ENCODE measurements around the gene TEAD2.

- TF ChIP-seq ZC3H10 (CRISPR knock-in tag; IDR thresholded peaks at IDR 0.05) = no peak
- no peak for TF ChIP-seq RARB (CRISPR knock-in tag; IDR thresholded peaks at IDR 0.05)
- no peak for TF ChIP-seq PPARA (CRISPR knock-in tag; IDR thresholded peaks at IDR 0.05; ENCODE audit: borderline replicate concordance)
- TF ChIP-seq TCF4 (CRISPR knock-in tag; IDR thresholded peaks at IDR 0.05; ENCODE audit: borderline replicate concordance) = no peak
- no peak for TF ChIP-seq CSRNP3 (CRISPR knock-in tag; IDR thresholded peaks at IDR 0.05)
- no peak for TF ChIP-seq GLIS3 (CRISPR knock-in tag; IDR thresholded peaks at IDR 0.05)
- TF ChIP-seq OSR1 (CRISPR knock-in tag; IDR thresholded peaks at IDR 0.05) = no peak
- no peak for TF ChIP-seq ZFP3 (CRISPR knock-in tag; IDR thresholded peaks at IDR 0.05)
- TF ChIP-seq PATZ1 (CRISPR knock-in tag; IDR thresholded peaks at IDR 0.05; ENCODE audit: borderline replicate concordance) = no peak
- TF ChIP-seq SNAI2 (CRISPR knock-in tag; IDR thresholded peaks at IDR 0.05) = no peak
- TF ChIP-seq ESRRG (CRISPR knock-in tag; IDR thresholded peaks at IDR 0.05) = no peak
- no peak for TF ChIP-seq ARNTL (CRISPR knock-in tag; IDR thresholded peaks at IDR 0.05; ENCODE audit: borderline replicate concordance, low read depth)
- no peak for TF ChIP-seq TSHZ2 (CRISPR knock-in tag; IDR thresholded peaks at IDR 0.05)
- no peak for TF ChIP-seq ZNF70 (CRISPR knock-in tag; IDR thresholded peaks at IDR 0.05)
Observed at GRCh38 chr19:49383599-49383998, 21.4 kb upstream of the TEAD2 start.
